Neural cell (in vitro differentiated cells): ENCODE measurements around the gene PSMD8.
"Not testable (repeated sequence)": the region's sequence is repeated elsewhere in the genome, so short reads cannot be mapped to it uniquely, and the experiment has no call there.

ENCODE experiments used
- EP300 ChIP-seq: fragments of 450-650 bp; conservative IDR thresholded peaks from 2 replicates; pipeline ENCODE4 v1.6.1; 2014; ENCODE audit warnings: antibody characterized with exemption, mild to moderate bottlenecking, moderate library complexity; ENCODE audit not compliant: poor library complexity, severe bottlenecking
- EZH2 ChIP-seq: fragments of 200-600, 300-800 bp; shearing (Covaris generic), sonication (generic); IDR thresholded peaks from 2 replicates; pipeline ENCODE4 v1.6.1; 2014; ENCODE audit warnings: antibody characterized with exemption, low read length, borderline replicate concordance, mild to moderate bottlenecking; ENCODE audit not compliant: insufficient read depth, poor library complexity, severe bottlenecking
- POLR2AphosphoS5 ChIP-seq: IDR thresholded peaks from 2 replicates; pipeline ENCODE4 v1.6.1; 2012
- RAD21 ChIP-seq: fragments of 450-650 bp; conservative IDR thresholded peaks from 2 replicates; pipeline ENCODE4 v1.6.1; 2014; ENCODE audit warnings: antibody characterized with exemption, mild to moderate bottlenecking, moderate library complexity
- TF ChIP-seq, protein P1 (sequence below): fragments of 450-650 bp; IDR thresholded peaks from 2 replicates; pipeline ENCODE4 v1.5.1; 2014; ENCODE audit warnings: antibody characterized with exemption, mild to moderate bottlenecking, moderate library complexity; ENCODE audit not compliant: poor library complexity, severe bottlenecking
- TF ChIP-seq, protein P2 (sequence below): IDR thresholded peaks from 2 replicates; pipeline ENCODE4 v1.6.1; 2012; ENCODE audit warnings: borderline replicate concordance

DNA sequence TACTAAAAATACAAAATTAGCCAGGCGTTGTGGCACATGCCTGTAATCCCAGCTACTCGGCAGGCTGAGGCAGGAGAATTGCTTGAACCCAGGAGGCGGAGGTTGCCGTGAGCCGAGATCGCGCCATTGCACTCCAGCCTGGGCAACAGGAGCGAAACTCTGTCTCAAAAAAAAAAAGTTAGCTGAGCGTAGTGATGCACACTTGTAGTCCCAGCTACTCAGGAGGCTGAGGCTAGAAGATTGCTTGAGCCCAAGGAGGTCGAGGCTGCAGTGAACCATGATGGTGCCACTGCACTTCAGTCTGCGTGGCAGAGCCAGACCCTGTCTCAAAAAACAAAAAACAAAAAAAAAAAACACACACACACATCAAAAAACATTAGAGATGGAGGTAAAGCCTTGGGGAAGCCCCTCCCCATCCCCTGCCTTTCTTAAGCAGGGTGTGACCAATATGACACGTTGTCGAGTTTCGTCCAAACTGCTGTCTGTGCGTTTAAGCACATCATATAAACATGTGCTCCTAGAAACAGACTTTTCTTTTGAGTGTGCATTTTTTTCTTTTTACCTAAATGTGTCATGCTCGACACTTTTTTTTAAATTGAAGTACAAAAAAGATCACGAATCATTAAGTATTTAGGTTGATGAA is 52.8 kb downstream of the PSMD8 start:
- TF ChIP-seq, protein P1, sequence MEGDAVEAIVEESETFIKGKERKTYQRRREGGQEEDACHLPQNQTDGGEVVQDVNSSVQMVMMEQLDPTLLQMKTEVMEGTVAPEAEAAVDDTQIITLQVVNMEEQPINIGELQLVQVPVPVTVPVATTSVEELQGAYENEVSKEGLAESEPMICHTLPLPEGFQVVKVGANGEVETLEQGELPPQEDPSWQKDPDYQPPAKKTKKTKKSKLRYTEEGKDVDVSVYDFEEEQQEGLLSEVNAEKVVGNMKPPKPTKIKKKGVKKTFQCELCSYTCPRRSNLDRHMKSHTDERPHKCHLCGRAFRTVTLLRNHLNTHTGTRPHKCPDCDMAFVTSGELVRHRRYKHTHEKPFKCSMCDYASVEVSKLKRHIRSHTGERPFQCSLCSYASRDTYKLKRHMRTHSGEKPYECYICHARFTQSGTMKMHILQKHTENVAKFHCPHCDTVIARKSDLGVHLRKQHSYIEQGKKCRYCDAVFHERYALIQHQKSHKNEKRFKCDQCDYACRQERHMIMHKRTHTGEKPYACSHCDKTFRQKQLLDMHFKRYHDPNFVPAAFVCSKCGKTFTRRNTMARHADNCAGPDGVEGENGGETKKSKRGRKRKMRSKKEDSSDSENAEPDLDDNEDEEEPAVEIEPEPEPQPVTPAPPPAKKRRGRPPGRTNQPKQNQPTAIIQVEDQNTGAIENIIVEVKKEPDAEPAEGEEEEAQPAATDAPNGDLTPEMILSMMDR, result not testable (repeated sequence)
- not testable (repeated sequence) for TF ChIP-seq EZH2, EP300, POLR2AphosphoS5, RAD21
- TF ChIP-seq, protein P2, sequence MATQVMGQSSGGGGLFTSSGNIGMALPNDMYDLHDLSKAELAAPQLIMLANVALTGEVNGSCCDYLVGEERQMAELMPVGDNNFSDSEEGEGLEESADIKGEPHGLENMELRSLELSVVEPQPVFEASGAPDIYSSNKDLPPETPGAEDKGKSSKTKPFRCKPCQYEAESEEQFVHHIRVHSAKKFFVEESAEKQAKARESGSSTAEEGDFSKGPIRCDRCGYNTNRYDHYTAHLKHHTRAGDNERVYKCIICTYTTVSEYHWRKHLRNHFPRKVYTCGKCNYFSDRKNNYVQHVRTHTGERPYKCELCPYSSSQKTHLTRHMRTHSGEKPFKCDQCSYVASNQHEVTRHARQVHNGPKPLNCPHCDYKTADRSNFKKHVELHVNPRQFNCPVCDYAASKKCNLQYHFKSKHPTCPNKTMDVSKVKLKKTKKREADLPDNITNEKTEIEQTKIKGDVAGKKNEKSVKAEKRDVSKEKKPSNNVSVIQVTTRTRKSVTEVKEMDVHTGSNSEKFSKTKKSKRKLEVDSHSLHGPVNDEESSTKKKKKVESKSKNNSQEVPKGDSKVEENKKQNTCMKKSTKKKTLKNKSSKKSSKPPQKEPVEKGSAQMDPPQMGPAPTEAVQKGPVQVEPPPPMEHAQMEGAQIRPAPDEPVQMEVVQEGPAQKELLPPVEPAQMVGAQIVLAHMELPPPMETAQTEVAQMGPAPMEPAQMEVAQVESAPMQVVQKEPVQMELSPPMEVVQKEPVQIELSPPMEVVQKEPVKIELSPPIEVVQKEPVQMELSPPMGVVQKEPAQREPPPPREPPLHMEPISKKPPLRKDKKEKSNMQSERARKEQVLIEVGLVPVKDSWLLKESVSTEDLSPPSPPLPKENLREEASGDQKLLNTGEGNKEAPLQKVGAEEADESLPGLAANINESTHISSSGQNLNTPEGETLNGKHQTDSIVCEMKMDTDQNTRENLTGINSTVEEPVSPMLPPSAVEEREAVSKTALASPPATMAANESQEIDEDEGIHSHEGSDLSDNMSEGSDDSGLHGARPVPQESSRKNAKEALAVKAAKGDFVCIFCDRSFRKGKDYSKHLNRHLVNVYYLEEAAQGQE, result not testable (repeated sequence)
